ENCODE results near the gene CD81. TPM values are rescaled to one million over a fixed set of nuclear protein-coding genes. Genes with fewer than 3 reads are reported as not detected.

Gene CD81
- total RNA-seq, 1 experiment from 2014 or later = 134 TPM

GRCh38 chr11:2383852-2384804, 7.0 kb downstream of the CD81 start:
- peak; percentile 13 for DNase-seq (ENCODE audit: low read depth)
- in situ Hi-C loops (cut with HindIII; ENCODE audit: low pct_unique_long_range_greater_than_20kb, low sequenced_read_pairs) = no loop called here

GRCh38 chr11:2385156-2386151, 8.3 kb downstream of the CD81 start:
- DNase-seq (ENCODE audit: low read depth) = no peak
- in situ Hi-C loops (cut with HindIII; ENCODE audit: low pct_unique_long_range_greater_than_20kb, low sequenced_read_pairs) = no loop called here

GRCh38 chr11:2386591-2386990, 9.5 kb downstream of the CD81 start:
- in situ Hi-C loops (cut with HindIII; ENCODE audit: low pct_unique_long_range_greater_than_20kb, low sequenced_read_pairs) = no loop called here
- DNase-seq (ENCODE audit: low read depth) = no peak

GRCh38 chr11:2387266-2387987, 10.3 kb downstream of the CD81 start:
- in situ Hi-C loops (cut with HindIII; ENCODE audit: low pct_unique_long_range_greater_than_20kb, low sequenced_read_pairs) = no loop called here
- DNase-seq (ENCODE audit: low read depth) = no peak

GRCh38 chr11:2388431-2389376, 11.6 kb downstream of the CD81 start:
- no peak for DNase-seq (ENCODE audit: low read depth)

GRCh38 chr11:2389377-2390026, 12.4 kb downstream of the CD81 start:
- no peak for DNase-seq (ENCODE audit: low read depth)
- in situ Hi-C loops (cut with HindIII; ENCODE audit: low pct_unique_long_range_greater_than_20kb, low sequenced_read_pairs) = no loop called here

More at GRCh38 chr11:2388431-2389376, 11.6 kb downstream of the CD81 start:
- in situ Hi-C loops (cut with HindIII; ENCODE audit: low pct_unique_long_range_greater_than_20kb, low sequenced_read_pairs) = no loop called here

GRCh38 chr11:2390091-2390724, 13.1 kb downstream of the CD81 start:
- no peak for DNase-seq (ENCODE audit: low read depth)
- in situ Hi-C loops (cut with HindIII; ENCODE audit: low pct_unique_long_range_greater_than_20kb, low sequenced_read_pairs) = no loop called here

GRCh38 chr11:2390725-2391151, 13.6 kb downstream of the CD81 start:
- DNase-seq (ENCODE audit: low read depth) = peak; percentile 77
- in situ Hi-C loops (cut with HindIII; ENCODE audit: low pct_unique_long_range_greater_than_20kb, low sequenced_read_pairs) = no loop called here

GRCh38 chr11:2391181-2391975, 14.3 kb downstream of the CD81 start:
- in situ Hi-C loops (cut with HindIII; ENCODE audit: low pct_unique_long_range_greater_than_20kb, low sequenced_read_pairs) = no loop called here
- DNase-seq (ENCODE audit: low read depth) = no peak

- DNase-seq (ENCODE audit: low read depth) = no peak
- in situ Hi-C loops (cut with HindIII; ENCODE audit: low pct_unique_long_range_greater_than_20kb, low sequenced_read_pairs) = no loop called here
Observed at GRCh38 chr11:2392241-2392959, 15.3 kb downstream of the CD81 start.

- DNase-seq (ENCODE audit: low read depth) = no peak
- in situ Hi-C loops (cut with HindIII; ENCODE audit: low pct_unique_long_range_greater_than_20kb, low sequenced_read_pairs) = no loop called here
Observed at GRCh38 chr11:2393111-2393868, 16.2 kb downstream of the CD81 start.

- in situ Hi-C loops (cut with HindIII; ENCODE audit: low pct_unique_long_range_greater_than_20kb, low sequenced_read_pairs) = no loop called here
- DNase-seq (ENCODE audit: low read depth) = no peak
Observed at GRCh38 chr11:2393941-2394817, 17.1 kb downstream of the CD81 start.

- in situ Hi-C loops (cut with HindIII; ENCODE audit: low pct_unique_long_range_greater_than_20kb, low sequenced_read_pairs) = no loop called here
- no peak for DNase-seq (ENCODE audit: low read depth)
Observed at GRCh38 chr11:2394818-2395105, 17.7 kb downstream of the CD81 start.
